Tibial artery (tissue), 4 donors: ENCODE measurements around the gene LNP1.
"Not testable (repeated sequence)": the region's sequence is repeated elsewhere in the genome, so short reads cannot be mapped to it uniquely, and the experiment has no call there.

Experiments
- DNase-seq, 2 donors: peaks; one replicate each; pipeline ENCODE4 v3.0.0-alpha.2; 2019
- H3K27ac ChIP-seq, 2 donors: fragments of 200-600 bp; sonication (generic) in 1 of 2; 1 replicate in 1 of 2; 2 replicates in 1 of 2; pipeline ENCODE4 v1.5.1; 2018 to 2019; ENCODE audit warnings: mild to moderate bottlenecking in 1 of 2
- H3K27me3 ChIP-seq, 2 donors: fragments of 200-600 bp; sonication (generic) in 1 of 2; one replicate each; pipeline versions ENCODE4 v1.5.1 to v1.6.0; 2016 to 2019
- H3K36me3 ChIP-seq, 3 donors: fragments of 200-600 bp; sonication (generic) in 2 of 3; one replicate each; pipeline ENCODE4 v1.5.1; 2016 to 2019; ENCODE audit warnings: mild to moderate bottlenecking in 2 of 3
- H3K4me1 ChIP-seq, 4 donors: fragments of 200-600 bp; sonication (generic) in 2 of 4; 1 replicate in 3 of 4; 2 replicates in 1 of 4; pipeline ENCODE4 v1.5.1; 2016 to 2019
- H3K4me3 ChIP-seq, 2 donors: fragments of 200-600 bp; sonication (generic) in 1 of 2; 1 replicate in 1 of 2; 2 replicates in 1 of 2; pipeline ENCODE4 v1.5.1; 2018 to 2019; ENCODE audit warnings: mild to moderate bottlenecking in 2 of 2
- H3K9me3 ChIP-seq, 3 donors: fragments of 200-600 bp; sonication (generic) in 1 of 3; one replicate each; pipeline ENCODE4 v1.5.1; 2016 to 2019
- intact Hi-C: fragments of 100-400 bp; cut with DNase I; formaldehyde crosslinking; loops from one replicate; pipeline ENCODE4 v1.15.0; 2023; ENCODE audit warnings: low total_unique reads
- TF ChIP-seq, protein P1 (sequence below), 2 experiments: fragments of 200-600 bp in 1 of 2; fragments of 450-650 bp in 1 of 2; IDR thresholded peaks; one replicate each; pipeline ENCODE4 v1.5.1; 2017 to 2019; ENCODE audit warnings: antibody characterized with exemption in 2 of 2, mild to moderate bottlenecking in 1 of 2, moderate library complexity in 1 of 2

The LNP1 gene

GRCh38 chr3:100400780-100401673 is at the start of gene LNP1, which contains the start of gene TOMM70:
TSS of gene LNP1 (plus strand) at chr3:100401539. CDS start at chr3:100429730, 28,191 bp downstream.
TSS of gene TOMM70 (minus strand) at chr3:100401089. CDS start at chr3:100400949, 140 bp downstream.
- TF ChIP-seq, protein P1, sequence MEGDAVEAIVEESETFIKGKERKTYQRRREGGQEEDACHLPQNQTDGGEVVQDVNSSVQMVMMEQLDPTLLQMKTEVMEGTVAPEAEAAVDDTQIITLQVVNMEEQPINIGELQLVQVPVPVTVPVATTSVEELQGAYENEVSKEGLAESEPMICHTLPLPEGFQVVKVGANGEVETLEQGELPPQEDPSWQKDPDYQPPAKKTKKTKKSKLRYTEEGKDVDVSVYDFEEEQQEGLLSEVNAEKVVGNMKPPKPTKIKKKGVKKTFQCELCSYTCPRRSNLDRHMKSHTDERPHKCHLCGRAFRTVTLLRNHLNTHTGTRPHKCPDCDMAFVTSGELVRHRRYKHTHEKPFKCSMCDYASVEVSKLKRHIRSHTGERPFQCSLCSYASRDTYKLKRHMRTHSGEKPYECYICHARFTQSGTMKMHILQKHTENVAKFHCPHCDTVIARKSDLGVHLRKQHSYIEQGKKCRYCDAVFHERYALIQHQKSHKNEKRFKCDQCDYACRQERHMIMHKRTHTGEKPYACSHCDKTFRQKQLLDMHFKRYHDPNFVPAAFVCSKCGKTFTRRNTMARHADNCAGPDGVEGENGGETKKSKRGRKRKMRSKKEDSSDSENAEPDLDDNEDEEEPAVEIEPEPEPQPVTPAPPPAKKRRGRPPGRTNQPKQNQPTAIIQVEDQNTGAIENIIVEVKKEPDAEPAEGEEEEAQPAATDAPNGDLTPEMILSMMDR (IDR thresholded peaks at IDR 0.05): no peak
- Histone ChIP-seq H3K9me3 (no peaks in the 10 kb centered on the region), H3K27me3 (no peaks in the 10 kb centered on the region), H3K36me3 (no peaks in the 10 kb centered on the region), H3K27ac (peak within 1 kb of the TSS; percentile 95 to 99), H3K4me1 (peaks cover 0 to 55% (median 32%) of the 10 kb centered on the region in 4 donors), H3K4me3 (peak within 1 kb of the TSS; percentile 97 to 99)
- intact Hi-C loops: loop anchor here (5.0 kb wide), 1 partner anchor 91 kb away; the partner anchor contains the start of gene TMEM45A
- DNase-seq: peak; percentile 99

- H3K27ac ChIP-seq, H3K9me3 ChIP-seq, intact Hi-C loops, H3K4me1 ChIP-seq, H3K4me3 ChIP-seq, DNase-seq, H3K27me3 ChIP-seq: not testable (repeated sequence)
- H3K36me3 ChIP-seq: peaks cover 61 to 87% (median 77%) of the 10 kb centered on the region in 3 donors
Observed at GRCh38 chr3:100351770-100352169, 49.6 kb upstream of the LNP1 start.

GRCh38 chr3:100352296-100353231 is 48.8 kb upstream of the LNP1 start:
- Histone ChIP-seq H3K36me3 (peaks cover 68 to 83% (median 69%) of the 10 kb centered on the region in 3 donors), H3K9me3 (no peaks in the 10 kb centered on the region), H3K27ac (no peak overlapping the region), H3K4me1 (no peaks in the 10 kb centered on the region), H3K27me3 (no peaks in the 10 kb centered on the region), H3K4me3 (no peak overlapping the region)
- TF ChIP-seq, protein P1 (IDR thresholded peaks at IDR 0.05): no peak
- no peak for DNase-seq
- intact Hi-C loops: no loop called here

DNA sequence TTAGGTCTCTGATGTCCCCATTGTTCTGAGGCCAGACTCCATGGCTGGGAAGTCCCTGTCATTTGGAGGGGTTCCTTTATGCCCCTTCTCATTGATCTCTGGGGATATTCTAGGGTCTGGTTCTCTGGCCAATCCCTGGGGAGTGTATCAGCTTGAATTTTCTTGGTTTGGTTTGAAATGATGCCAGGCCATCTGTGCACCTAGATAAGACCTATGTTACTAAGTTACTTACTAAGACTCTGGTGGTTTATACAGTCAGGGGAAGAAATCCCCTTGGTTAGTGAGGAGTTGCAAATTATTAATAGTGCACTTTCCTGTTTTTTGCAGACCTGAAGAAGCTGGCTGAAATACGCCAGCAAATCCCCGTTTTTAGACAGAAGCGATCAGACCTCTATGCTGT is 46.5 kb upstream of the LNP1 start:
- H3K4me1 ChIP-seq: no peaks in the 10 kb centered on the region
- peaks cover 51 to 65% (median 57%) of the 10 kb centered on the region in 3 donors for H3K36me3 ChIP-seq
- DNase-seq: no peak
- H3K9me3 ChIP-seq: no peaks in the 10 kb centered on the region
- H3K27me3 ChIP-seq: no peaks in the 10 kb centered on the region
- intact Hi-C loops: no loop called here
- no peak overlapping the region for H3K4me3 ChIP-seq
- TF ChIP-seq, protein P1 (IDR thresholded peaks at IDR 0.05): no peak
- no peak overlapping the region for H3K27ac ChIP-seq

GRCh38 chr3:100358413-100358812 is 42.9 kb upstream of the LNP1 start:
- Histone ChIP-seq H3K9me3 (peaks cover 0 to 5% (median 0%) of the 10 kb centered on the region in 3 donors), H3K4me1 (no peaks in the 10 kb centered on the region), H3K27me3 (no peaks in the 10 kb centered on the region), H3K36me3 (peaks cover 41 to 68% (median 64%) of the 10 kb centered on the region in 3 donors), H3K4me3 (no peak overlapping the region), H3K27ac (no peak overlapping the region)
- TF ChIP-seq, protein P1 (IDR thresholded peaks at IDR 0.05): no peak
- intact Hi-C loops: no loop called here
- DNase-seq: no peak
